Right atrium auricular region (tissue), 2 donors: ENCODE measurements around the gene PRELID3B. TPM values are rescaled to one million over a fixed set of nuclear protein-coding genes. Genes with fewer than 3 reads are reported as not detected.

Experiments used
- DNase-seq: peaks from one replicate; pipeline ENCODE4 v3.0.0-alpha.2; 2019; ENCODE audit warnings: low spot score
- H3K27ac ChIP-seq, 2 donors: fragments of 200-600 bp; sonication (generic); 1 replicate in 1 of 2; 2 replicates in 1 of 2; pipeline ENCODE4 v1.5.1; 2016 to 2019
- H3K27me3 ChIP-seq, 2 donors: fragments of 200-600 bp; sonication (generic); one replicate each; pipeline versions ENCODE4 v1.5.1 to v1.6.0; 2017 to 2019
- H3K36me3 ChIP-seq: fragments of 200-600 bp; sonication (generic); one replicate; pipeline ENCODE4 v1.5.1; 2016
- H3K4me1 ChIP-seq, 2 donors: fragments of 200-600 bp; sonication (generic); one replicate each; pipeline versions ENCODE4 v1.5.1 to v1.6.0; 2017 to 2019
- H3K4me3 ChIP-seq, 2 donors: fragments of 200-600 bp; sonication (generic); 1 replicate in 1 of 2; 2 replicates in 1 of 2; pipeline ENCODE4 v1.5.1; 2017 to 2019; ENCODE audit warnings: mild to moderate bottlenecking in 1 of 2, moderate library complexity in 1 of 2
- H3K9me3 ChIP-seq, 2 donors: fragments of 200-600 bp; sonication (generic); one replicate each; pipeline ENCODE4 v1.5.1; 2019
- CTCF ChIP-seq, 2 donors: fragments of 200-600 bp; sonication (generic); IDR thresholded peaks; one replicate each; pipeline ENCODE4 v1.5.1; 2019; ENCODE audit warnings: antibody characterized with exemption in 2 of 2
- total RNA-seq, 2 donors: library from RNA; depleted of rRNA; stranded (reverse); fragments of >200 nt; gene quantifications; one replicate each; pipeline ENCODE4 v1.1.0, GENCODE V29; 2016

Gene PRELID3B
- total RNA-seq, 2 donors from 2014 or later: 34.6 to 35.2 TPM

GRCh38 chr20:59033616-59034165 is 8.9 kb downstream of the PRELID3B start:
- DNase-seq: no peak
- Histone ChIP-seq H3K4me1 (peaks cover 0 to 33% of the 10 kb centered on the region in 2 donors), H3K4me3 (no peak overlapping the region), H3K27me3 (no peaks in the 10 kb centered on the region), H3K9me3 (no peaks in the 10 kb centered on the region), H3K27ac (no peak overlapping the region), H3K36me3 (peaks cover 47% of the 10 kb centered on the region)
- no peak for TF ChIP-seq CTCF (IDR thresholded peaks at IDR 0.05)

- Histone ChIP-seq H3K4me3 (peak overlapping the region in 1 of 2 donors; percentile 65), H3K27me3 (no peaks in the 10 kb centered on the region), H3K4me1 (peaks cover 0 to 38% of the 10 kb centered on the region in 2 donors), H3K36me3 (peaks cover 51% of the 10 kb centered on the region), H3K27ac (peak overlapping the region; percentile 89 to 90), H3K9me3 (no peaks in the 10 kb centered on the region)
- DNase-seq: no peak
- no peak for TF ChIP-seq CTCF (IDR thresholded peaks at IDR 0.05)
Observed at GRCh38 chr20:59033093-59033492, 9.5 kb downstream of the PRELID3B start.

GRCh38 chr20:59032713-59033059 is 9.9 kb downstream of the PRELID3B start:
- no peaks in the 10 kb centered on the region for H3K27me3 ChIP-seq
- peak in 1 of 2 donors; percentile 28 for TF ChIP-seq CTCF (IDR thresholded peaks at IDR 0.05)
- H3K4me1 ChIP-seq: peaks cover 0 to 42% of the 10 kb centered on the region in 2 donors
- peak overlapping the region; percentile 65 to 69 for H3K4me3 ChIP-seq
- no peaks in the 10 kb centered on the region for H3K9me3 ChIP-seq
- peak overlapping the region; percentile 89 to 90 for H3K27ac ChIP-seq
- H3K36me3 ChIP-seq: peaks cover 50% of the 10 kb centered on the region
- DNase-seq: no peak

GRCh38 chr20:59032023-59032712 is 10.4 kb downstream of the PRELID3B start, which contains the start of gene ATP5F1E:
Gene ATP5F1E (minus strand): TSS chr20:59032335. CDS start chr20:59032251, 84 bp downstream.
- no peak for TF ChIP-seq CTCF (IDR thresholded peaks at IDR 0.05)
- Histone ChIP-seq H3K27me3 (no peaks in the 10 kb centered on the region), H3K36me3 (peaks cover 45% of the 10 kb centered on the region), H3K4me1 (peaks cover 0 to 48% of the 10 kb centered on the region in 2 donors), H3K4me3 (peak within 1 kb of the TSS; percentile 65 to 69), H3K9me3 (no peaks in the 10 kb centered on the region), H3K27ac (peak within 1 kb of the TSS; percentile 89 to 90)
- peak; percentile 95 for DNase-seq

GRCh38 chr20:59031564-59032022 is 11.0 kb downstream of the PRELID3B start:
- DNase-seq: no peak
- TF ChIP-seq CTCF (IDR thresholded peaks at IDR 0.05): no peak
- Histone ChIP-seq H3K4me3 (peak overlapping the region; percentile 65 to 69), H3K9me3 (no peaks in the 10 kb centered on the region), H3K4me1 (peaks cover 0 to 52% of the 10 kb centered on the region in 2 donors), H3K27me3 (no peaks in the 10 kb centered on the region), H3K36me3 (peaks cover 39% of the 10 kb centered on the region), H3K27ac (peak overlapping the region; percentile 89 to 90)
